ENCODE measurements around the gene DOK5. TPM values are rescaled to one million over a fixed set of nuclear protein-coding genes. Genes with fewer than 3 reads are reported as not detected.

The DOK5 gene
- total RNA-seq, 1 donor: 14.1 TPM

GRCh38 chr20:54473340-54473739 is 2.1 kb upstream of the DOK5 start:
- Histone ChIP-seq H2AFZ (ENCODE audit: low read length) (no peak overlapping the region), H4K20me1 (ENCODE audit: insufficient read depth, low read length) (peaks cover 4% of the 10 kb centered on the region), H3K27me3 (ENCODE audit: insufficient read depth, low read length) (no peaks in the 10 kb centered on the region)

GRCh38 chr20:54474046-54474445 is 1.3 kb upstream of the DOK5 start:
- Histone ChIP-seq H3K4me2 (ENCODE audit: insufficient read depth, low read length) (no peak overlapping the region), H3K79me2 (ENCODE audit: insufficient read depth, low read length) (peaks cover 7% of the 10 kb centered on the region), H4K20me1 (ENCODE audit: insufficient read depth, low read length) (peaks cover 4% of the 10 kb centered on the region), H3K27me3 (ENCODE audit: insufficient read depth, low read length) (no peaks in the 10 kb centered on the region), H3K27ac (ENCODE audit: low read depth, low read length) (no peak overlapping the region), H3K36me3 (ENCODE audit: insufficient read depth, low read length) (no peaks in the 10 kb centered on the region), H3K4me3 (ENCODE audit: insufficient read depth, low read length) (no peak overlapping the region), H3K4me1 (ENCODE audit: insufficient read depth, low read length) (peaks cover 14% of the 10 kb centered on the region), H2AFZ (ENCODE audit: low read length) (no peak overlapping the region), H3K9me3 (ENCODE audit: low read depth, low read length) (no peaks in the 10 kb centered on the region)
- DNase-seq (ENCODE audit: insufficient read length, low spot score, missing footprints): no peak
- no peak for TF ChIP-seq CTCF (IDR thresholded peaks at IDR 0.05; ENCODE audit: extremely low read depth, low read depth, low read length)

More at GRCh38 chr20:54473340-54473739, 2.1 kb upstream of the DOK5 start:
- Histone ChIP-seq H3K9me3 (ENCODE audit: low read depth, low read length) (no peaks in the 10 kb centered on the region), H3K4me1 (ENCODE audit: insufficient read depth, low read length) (peaks cover 13% of the 10 kb centered on the region), H3K36me3 (ENCODE audit: insufficient read depth, low read length) (no peaks in the 10 kb centered on the region), H3K4me3 (ENCODE audit: insufficient read depth, low read length) (no peak overlapping the region), H3K79me2 (ENCODE audit: insufficient read depth, low read length) (peaks cover 3% of the 10 kb centered on the region), H3K27ac (ENCODE audit: low read depth, low read length) (no peak overlapping the region), H3K4me2 (ENCODE audit: insufficient read depth, low read length) (no peak overlapping the region)
- TF ChIP-seq CTCF (IDR thresholded peaks at IDR 0.05; ENCODE audit: extremely low read depth, low read depth, low read length): no peak
- DNase-seq (ENCODE audit: insufficient read length, low spot score, missing footprints): no peak

- peak overlapping the region; percentile 85 for H3K4me3 ChIP-seq (ENCODE audit: insufficient read depth, low read length)
- no peaks in the 10 kb centered on the region for H3K36me3 ChIP-seq (ENCODE audit: insufficient read depth, low read length)
- no peaks in the 10 kb centered on the region for H3K9me3 ChIP-seq (ENCODE audit: low read depth, low read length)
- H3K4me2 ChIP-seq (ENCODE audit: insufficient read depth, low read length): peak overlapping the region; percentile 88
- no peaks in the 10 kb centered on the region for H3K27me3 ChIP-seq (ENCODE audit: insufficient read depth, low read length)
- no peak overlapping the region for H3K27ac ChIP-seq (ENCODE audit: low read depth, low read length)
- no peak overlapping the region for H2AFZ ChIP-seq (ENCODE audit: low read length)
- peaks cover 15% of the 10 kb centered on the region for H3K79me2 ChIP-seq (ENCODE audit: insufficient read depth, low read length)
- peaks cover 4% of the 10 kb centered on the region for H4K20me1 ChIP-seq (ENCODE audit: insufficient read depth, low read length)
- H3K4me1 ChIP-seq (ENCODE audit: insufficient read depth, low read length): peaks cover 14% of the 10 kb centered on the region
- peak; percentile 85 for DNase-seq (ENCODE audit: insufficient read length, low spot score, missing footprints)
- TF ChIP-seq CTCF (IDR thresholded peaks at IDR 0.05; ENCODE audit: extremely low read depth, low read depth, low read length): no peak
Observed at GRCh38 chr20:54474866-54475265, 527 bp upstream of the DOK5 start.

- H2AFZ ChIP-seq (ENCODE audit: low read length): peak overlapping the region; percentile 87
- H3K4me3 ChIP-seq (ENCODE audit: insufficient read depth, low read length): peak overlapping the region; percentile 85
- DNase-seq (ENCODE audit: insufficient read length, low spot score, missing footprints): no peak
- H3K36me3 ChIP-seq (ENCODE audit: insufficient read depth, low read length): no peaks in the 10 kb centered on the region
- H3K4me2 ChIP-seq (ENCODE audit: insufficient read depth, low read length): peak overlapping the region; percentile 88
- H3K79me2 ChIP-seq (ENCODE audit: insufficient read depth, low read length): peaks cover 20% of the 10 kb centered on the region
- H4K20me1 ChIP-seq (ENCODE audit: insufficient read depth, low read length): peaks cover 4% of the 10 kb centered on the region
- TF ChIP-seq CTCF (IDR thresholded peaks at IDR 0.05; ENCODE audit: extremely low read depth, low read depth, low read length): no peak
- H3K9me3 ChIP-seq (ENCODE audit: low read depth, low read length): no peaks in the 10 kb centered on the region
- peak overlapping the region; percentile 3 for H3K27ac ChIP-seq (ENCODE audit: low read depth, low read length)
- H3K4me1 ChIP-seq (ENCODE audit: insufficient read depth, low read length): peaks cover 14% of the 10 kb centered on the region
- H3K27me3 ChIP-seq (ENCODE audit: insufficient read depth, low read length): no peaks in the 10 kb centered on the region
Observed at GRCh38 chr20:54476169-54477009, 996 bp downstream of the DOK5 start.

All from osteoblast (primary cell).